Measurements from ENCODE around the gene FOXP1.

- TF ChIP-seq CTCF (IDR thresholded peaks at IDR 0.05) (no peak), EZH2 (IDR thresholded peaks at IDR 0.05; ENCODE audit: borderline replicate concordance, insufficient read depth, low read depth, low read length, poor library complexity, severe bottlenecking) (no peak)
Measured at GRCh38 chr3:71042759-71043158, 540.8 kb downstream of the FOXP1 start.

Data from B cell (primary cell).